Smooth muscle cell (in vitro differentiated cells): ENCODE results near the gene ANKRD13C. TPM values are rescaled to one million over a fixed set of nuclear protein-coding genes. Genes with fewer than 3 reads are reported as not detected.

Experiments used
- DNase-seq: peaks from one replicate; lab custom pipeline; 2025; ENCODE audit not compliant: unreplicated experiment; lab: John Stamatoyannopoulos, UW
- H2AFZ ChIP-seq: fragments of 200-600 bp; sonication (generic); 2 replicates; pipeline ENCODE4 v1.6.0; 2016; ENCODE audit warnings: antibody characterized with exemption, low read depth, mild to moderate bottlenecking
- H3F3A ChIP-seq: fragments of 200-600 bp; sonication (generic); 2 replicates; pipeline ENCODE4 v1.6.0; 2017; ENCODE audit warnings: antibody characterized with exemption, low read depth
- H3K27ac ChIP-seq: fragments of 200-600 bp; sonication (generic); 2 replicates; pipeline ENCODE4 v1.5.1; 2016; ENCODE audit warnings: low read depth, mild to moderate bottlenecking
- H3K27me3 ChIP-seq: fragments of 200-600 bp; sonication (generic); 2 replicates; pipeline ENCODE4 v1.6.1; 2016; ENCODE audit warnings: low read depth, mild to moderate bottlenecking
- H3K36me3 ChIP-seq: fragments of 200-600 bp; sonication (generic); 2 replicates; pipeline ENCODE4 v1.5.1; 2016; ENCODE audit warnings: low read depth
- H3K4me1 ChIP-seq: fragments of 200-600 bp; sonication (generic); 2 replicates; pipeline ENCODE4 v1.5.1; 2016; ENCODE audit warnings: low read depth
- H3K4me2 ChIP-seq: fragments of 200-600 bp; sonication (generic); 2 replicates; pipeline ENCODE4 v1.6.0; 2016; ENCODE audit warnings: mild to moderate bottlenecking
- H3K4me3 ChIP-seq: fragments of 200-600 bp; sonication (generic); 2 replicates; pipeline ENCODE4 v1.5.1; 2016; ENCODE audit warnings: mild to moderate bottlenecking
- H3K79me2 ChIP-seq: fragments of 200-600 bp; sonication (generic); 2 replicates; pipeline ENCODE4 v1.6.0; 2016; ENCODE audit warnings: low read depth, mild to moderate bottlenecking
- H3K9ac ChIP-seq: fragments of 200-600 bp; sonication (generic); 2 replicates; pipeline ENCODE4 v1.6.0; 2016; ENCODE audit warnings: low read depth
- H3K9me3 ChIP-seq: fragments of 200-600 bp; sonication (generic); replicated peaks from 2 replicates; pipeline ENCODE4 v1.5.1; 2016; ENCODE audit warnings: low read depth
- H4K20me1 ChIP-seq: fragments of 200-600 bp; sonication (generic); 2 replicates; pipeline ENCODE4 v1.6.0; 2016; ENCODE audit warnings: low read depth
- WGBS: methylation state at CpG from one replicate; pipeline ENCODE4 v1.1.7; 2016; ENCODE audit warnings: low lambda C conversion rate; 5-methylcytosine and 5-hydroxymethylcytosine counted together
- polyA plus RNA-seq: library from polyadenylated mRNA; unstranded; fragments of >200 nt; fragmentation: Nextera tagmentation; extraction: Ambion mirVana; gene quantifications from 2 replicates; pipeline ENCODE4 v1.2.1, GENCODE V29; 2016
- total RNA-seq: library from RNA; depleted of rRNA; stranded (reverse); fragments of >200 nt; gene quantifications from 2 replicates; pipeline ENCODE4 v1.2.3, GENCODE V29; 2014
- TF ChIP-seq, protein P1 (sequence below): fragments of 200-600 bp; sonication (generic); IDR thresholded peaks from 2 replicates; pipeline ENCODE4 v1.5.1; 2017; ENCODE audit warnings: borderline replicate concordance, mild to moderate bottlenecking, antibody characterized with exemption; ENCODE audit not compliant: insufficient read depth, poor library complexity, severe bottlenecking

Gene ANKRD13C
- total and polyA plus RNA-seq, 2 experiments from 2014 or later: 18.3 to 27.6 TPM

GRCh38 chr1:70295749-70296148, 58.8 kb downstream of the ANKRD13C start:
- Histone ChIP-seq H3K4me3 (no peak overlapping the region), H3K4me2 (no peak overlapping the region), H4K20me1 (peaks cover 10% of the 10 kb centered on the region), H3K9me3 (no peaks in the 10 kb centered on the region), H3K36me3 (peaks cover 32% of the 10 kb centered on the region), H3K4me1 (no peaks in the 10 kb centered on the region), H3K27me3 (no peaks in the 10 kb centered on the region), H2AFZ (no peak overlapping the region), H3K27ac (no peak overlapping the region), H3K9ac (no peak overlapping the region), H3K79me2 (peaks cover 6% of the 10 kb centered on the region), H3F3A (no peaks in the 10 kb centered on the region)
- DNase-seq: no peak
- TF ChIP-seq, protein P1, sequence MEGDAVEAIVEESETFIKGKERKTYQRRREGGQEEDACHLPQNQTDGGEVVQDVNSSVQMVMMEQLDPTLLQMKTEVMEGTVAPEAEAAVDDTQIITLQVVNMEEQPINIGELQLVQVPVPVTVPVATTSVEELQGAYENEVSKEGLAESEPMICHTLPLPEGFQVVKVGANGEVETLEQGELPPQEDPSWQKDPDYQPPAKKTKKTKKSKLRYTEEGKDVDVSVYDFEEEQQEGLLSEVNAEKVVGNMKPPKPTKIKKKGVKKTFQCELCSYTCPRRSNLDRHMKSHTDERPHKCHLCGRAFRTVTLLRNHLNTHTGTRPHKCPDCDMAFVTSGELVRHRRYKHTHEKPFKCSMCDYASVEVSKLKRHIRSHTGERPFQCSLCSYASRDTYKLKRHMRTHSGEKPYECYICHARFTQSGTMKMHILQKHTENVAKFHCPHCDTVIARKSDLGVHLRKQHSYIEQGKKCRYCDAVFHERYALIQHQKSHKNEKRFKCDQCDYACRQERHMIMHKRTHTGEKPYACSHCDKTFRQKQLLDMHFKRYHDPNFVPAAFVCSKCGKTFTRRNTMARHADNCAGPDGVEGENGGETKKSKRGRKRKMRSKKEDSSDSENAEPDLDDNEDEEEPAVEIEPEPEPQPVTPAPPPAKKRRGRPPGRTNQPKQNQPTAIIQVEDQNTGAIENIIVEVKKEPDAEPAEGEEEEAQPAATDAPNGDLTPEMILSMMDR: no peak
- over 99% methylated on average over 4 of the region's 4 CpGs for WGBS

GRCh38 chr1:70293186-70293843, 61.2 kb downstream of the ANKRD13C start:
- no peaks in the 10 kb centered on the region for H3K4me1 ChIP-seq
- no peaks in the 10 kb centered on the region for H3K9me3 ChIP-seq
- no peak overlapping the region for H3K9ac ChIP-seq
- H4K20me1 ChIP-seq: peaks cover 10% of the 10 kb centered on the region
- no peak for DNase-seq
- no peak overlapping the region for H3K4me3 ChIP-seq
- no peaks in the 10 kb centered on the region for H3K27me3 ChIP-seq
- no peak overlapping the region for H3K4me2 ChIP-seq
- H3K79me2 ChIP-seq: peaks cover 13% of the 10 kb centered on the region
- TF ChIP-seq, protein P1: no peak
- peaks cover 32% of the 10 kb centered on the region for H3K36me3 ChIP-seq
- H3F3A ChIP-seq: no peaks in the 10 kb centered on the region
- no peak overlapping the region for H3K27ac ChIP-seq
- H2AFZ ChIP-seq: no peak overlapping the region

DNA sequence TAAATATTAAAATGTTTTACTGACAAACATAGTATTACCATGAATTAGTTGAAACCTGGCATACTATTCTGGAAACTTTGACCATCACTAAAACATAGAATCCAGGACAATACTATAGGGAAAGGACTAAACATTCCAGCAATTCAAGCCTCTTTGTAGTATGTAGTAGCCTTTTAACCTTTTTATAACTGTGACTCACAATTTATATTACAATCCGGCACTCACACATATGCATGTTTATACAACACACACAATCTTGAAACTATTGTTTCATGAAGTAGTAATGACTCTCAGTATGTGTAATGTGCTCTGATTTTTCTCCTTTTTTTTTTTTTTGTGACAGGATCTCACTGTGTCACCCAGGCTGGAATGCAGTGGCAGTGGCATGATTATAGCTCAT, 64.3 kb downstream of the ANKRD13C start:
- Histone ChIP-seq H4K20me1 (peaks cover 15% of the 10 kb centered on the region), H3K4me3 (no peak overlapping the region), H3K36me3 (peaks cover 19% of the 10 kb centered on the region), H3K4me2 (no peak overlapping the region), H3K79me2 (peaks cover 23% of the 10 kb centered on the region), H3F3A (no peaks in the 10 kb centered on the region), H3K4me1 (no peaks in the 10 kb centered on the region), H3K9me3 (no peaks in the 10 kb centered on the region), H2AFZ (no peak overlapping the region), H3K27me3 (no peaks in the 10 kb centered on the region), H3K27ac (no peak overlapping the region), H3K9ac (no peak overlapping the region)
- no peak for DNase-seq
- 100% methylated on average over 1 of the region's 1 CpG for WGBS
- TF ChIP-seq, protein P1: no peak

DNA sequence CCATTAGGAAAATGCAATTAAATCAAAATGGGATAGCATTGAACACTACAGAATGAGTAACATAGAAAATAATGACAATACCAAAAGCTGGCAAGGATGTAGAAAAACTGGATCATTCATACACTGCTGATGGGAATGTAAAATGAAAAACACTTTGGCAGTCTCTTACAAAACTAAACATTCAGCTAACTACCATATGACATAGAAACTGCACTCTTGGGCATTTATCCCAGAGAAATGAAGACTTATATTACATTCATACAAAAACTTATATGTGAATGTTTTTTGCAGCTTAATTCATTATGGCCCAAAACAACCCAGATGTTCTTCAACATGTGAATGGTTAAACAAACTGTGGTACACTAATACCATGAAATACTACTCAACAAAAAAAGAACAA, 66.4 kb downstream of the ANKRD13C start:
- no peak for DNase-seq
- H3K4me2 ChIP-seq: no peak overlapping the region
- peaks cover 18% of the 10 kb centered on the region for H3K79me2 ChIP-seq
- H4K20me1 ChIP-seq: peaks cover 14% of the 10 kb centered on the region
- H3K4me3 ChIP-seq: no peak overlapping the region
- H3F3A ChIP-seq: no peaks in the 10 kb centered on the region
- H3K27ac ChIP-seq: no peak overlapping the region
- TF ChIP-seq, protein P1: no peak
- no peak overlapping the region for H2AFZ ChIP-seq
- H3K36me3 ChIP-seq: peaks cover 9% of the 10 kb centered on the region
- no peaks in the 10 kb centered on the region for H3K9me3 ChIP-seq
- H3K9ac ChIP-seq: no peak overlapping the region
- H3K4me1 ChIP-seq: no peaks in the 10 kb centered on the region
- no peaks in the 10 kb centered on the region for H3K27me3 ChIP-seq
